ENCODE data around the gene CD52.

GRCh38 chr1:26368006-26368405 lies 50.2 kb downstream of the CD52 start:
- TF ChIP-seq POLR2A (IDR thresholded peaks at IDR 0.05) (no peak), CTCF (IDR thresholded peaks at IDR 0.05) (no peak)
